ENCODE data around the gene IFNL4. TPM values are rescaled to one million over a fixed set of nuclear protein-coding genes. Genes with fewer than 3 reads are reported as not detected.

Gene IFNL4
- total RNA-seq, 4 donors from 2014 or later, result not detected

- Histone ChIP-seq H3K36me3 (no peaks in the 10 kb centered on the region), H3K27me3 (peaks cover 0 to 42% of the 10 kb centered on the region in 2 donors), H3K9me3 (no peaks in the 10 kb centered on the region), H3K4me1 (peaks cover 0 to 3% (median 0%) of the 10 kb centered on the region in 4 donors), H3K4me3 (no peak overlapping the region), H3K27ac (no peak overlapping the region)
- no peak for TF ChIP-seq CTCF (IDR thresholded peaks at IDR 0.05)
- TF ChIP-seq EP300 (IDR thresholded peaks at IDR 0.05), result no peak
- no peak for TF ChIP-seq POLR2A (IDR thresholded peaks at IDR 0.05)
- DNase-seq (ENCODE audit: low spot score in 2 of 2), result no peak
- 83% methylated on average over 6 of the region's 6 CpGs for WGBS, 2 donors
These were observed 9.7 kb downstream of the IFNL4 start for GRCh38 chr19:39238944-39239343.

GRCh38 chr19:39238209-39238608 is 10.4 kb downstream of the IFNL4 start:
- Histone ChIP-seq H3K27me3 (peaks cover 0 to 42% of the 10 kb centered on the region in 2 donors), H3K4me1 (peaks cover 0 to 3% (median 0%) of the 10 kb centered on the region in 4 donors), H3K27ac (no peak overlapping the region), H3K36me3 (no peaks in the 10 kb centered on the region), H3K9me3 (no peaks in the 10 kb centered on the region), H3K4me3 (no peak overlapping the region)
- TF ChIP-seq POLR2A (IDR thresholded peaks at IDR 0.05), result no peak
- TF ChIP-seq EP300 (IDR thresholded peaks at IDR 0.05), result no peak
- no peak for TF ChIP-seq CTCF (IDR thresholded peaks at IDR 0.05)
- WGBS, 2 donors, result 75 to 76% methylated on average over 6 of the region's 6 CpGs
- no peak for DNase-seq (ENCODE audit: low spot score in 2 of 2)

- TF ChIP-seq CTCF (IDR thresholded peaks at IDR 0.05), result no peak
- no peak for TF ChIP-seq POLR2A (IDR thresholded peaks at IDR 0.05)
- no peak for TF ChIP-seq EP300 (IDR thresholded peaks at IDR 0.05)
- DNase-seq (ENCODE audit: low spot score in 2 of 2), result no peak
- H3K27ac ChIP-seq, result no peak overlapping the region
- WGBS, 2 donors, result 38 to 40% methylated on average over 22 of the region's 22 CpGs
- peaks cover 0 to 3% (median 0%) of the 10 kb centered on the region in 4 donors for H3K4me1 ChIP-seq
- no peak overlapping the region for H3K4me3 ChIP-seq
- peaks cover 0 to 40% of the 10 kb centered on the region in 2 donors for H3K27me3 ChIP-seq
- no peaks in the 10 kb centered on the region for H3K9me3 ChIP-seq
- H3K36me3 ChIP-seq, result no peaks in the 10 kb centered on the region
These were observed 11.2 kb downstream of the IFNL4 start for GRCh38 chr19:39237200-39238184.

GRCh38 chr19:39236527-39236926 is 12.1 kb downstream of the IFNL4 start:
- WGBS, 2 donors, result 55 to 72% methylated on average over 12 of the region's 12 CpGs
- TF ChIP-seq EP300 (IDR thresholded peaks at IDR 0.05), result no peak
- H3K36me3 ChIP-seq, result no peaks in the 10 kb centered on the region
- peaks cover 0 to 38% of the 10 kb centered on the region in 2 donors for H3K27me3 ChIP-seq
- peaks cover 0 to 3% (median 0%) of the 10 kb centered on the region in 4 donors for H3K4me1 ChIP-seq
- H3K4me3 ChIP-seq, result no peak overlapping the region
- DNase-seq (ENCODE audit: low spot score in 2 of 2), result no peak
- no peaks in the 10 kb centered on the region for H3K9me3 ChIP-seq
- no peak overlapping the region for H3K27ac ChIP-seq

GRCh38 chr19:39232708-39233107 is 15.9 kb downstream of the IFNL4 start:
- H3K9me3 ChIP-seq, result peaks cover 0 to 9% (median 0%) of the 10 kb centered on the region in 4 donors
- H3K27me3 ChIP-seq, result peaks cover 0 to 15% of the 10 kb centered on the region in 2 donors
- DNase-seq (ENCODE audit: low spot score in 2 of 2), result no peak
- TF ChIP-seq POLR2A (IDR thresholded peaks at IDR 0.05) (no peak), CTCF (IDR thresholded peaks at IDR 0.05) (no peak), EP300 (IDR thresholded peaks at IDR 0.05) (no peak)
- 86 to 87% methylated on average over 5 of the region's 5 CpGs for WGBS, 2 donors
- H3K4me3 ChIP-seq, result no peak overlapping the region
- peaks cover 0 to 1% (median 0%) of the 10 kb centered on the region in 4 donors for H3K4me1 ChIP-seq
- no peak overlapping the region for H3K27ac ChIP-seq
- H3K36me3 ChIP-seq, result no peaks in the 10 kb centered on the region

Data from tibial nerve (tissue), 4 donors.